ENCODE data around the gene OR5C1. TPM values are rescaled to one million over a fixed set of nuclear protein-coding genes. Genes with fewer than 3 reads are reported as not detected.

Gene OR5C1
- total and polyA plus RNA-seq, 12 donors: not detected

DNA sequence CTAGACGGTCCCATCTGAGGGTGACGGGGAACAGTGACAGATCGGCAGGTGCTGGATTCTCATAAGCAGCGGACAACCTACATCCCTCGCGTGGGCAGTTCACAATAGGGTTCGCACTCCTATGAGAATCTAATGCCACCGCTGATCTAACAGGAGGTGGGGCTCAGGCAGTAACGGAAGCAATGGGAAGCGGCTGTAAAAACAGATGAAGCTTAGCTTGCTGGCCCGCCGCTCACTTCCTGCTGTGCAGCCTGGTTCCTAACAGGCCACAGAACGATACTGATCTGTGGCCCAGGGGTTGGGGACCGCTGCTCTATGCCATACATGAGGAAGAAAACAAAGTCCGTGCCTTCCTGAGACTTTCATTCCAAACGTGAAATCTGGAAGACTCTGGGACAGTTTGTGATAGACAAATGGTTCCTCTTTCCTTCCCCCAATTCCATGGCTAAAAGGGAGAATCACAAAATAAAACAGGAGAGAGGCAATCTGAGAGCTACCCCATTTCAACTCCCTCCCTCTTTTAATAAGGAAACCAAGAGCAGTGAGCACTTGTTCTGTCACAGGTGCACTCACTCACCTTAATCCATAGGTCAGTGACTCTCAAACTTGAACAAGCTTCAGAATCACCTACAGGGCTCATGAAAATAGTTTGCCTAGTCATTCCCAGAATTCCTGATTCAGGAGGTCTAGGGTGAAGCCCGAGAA, 27.6 kb downstream of the OR5C1 start:
- Histone ChIP-seq H3K36me3 (peaks cover 0 to 52% (median 0%) of the 10 kb centered on the region in 9 donors), H3K4me1 (peaks cover 0 to 41% (median 25%) of the 10 kb centered on the region in 9 donors), H3K27ac (peak overlapping the region in 9 of 10 donors; percentile 2 to 73 (median 62)), H3K9me3 (no peaks in the 10 kb centered on the region), H3K27me3 (no peaks in the 10 kb centered on the region), H3K4me3 (peak overlapping the region in 3 of 10 donors; percentile 19 to 25 (median 23))
- 56 to 66% methylated on average over 17 of the region's 17 CpGs for WGBS, 2 donors
- intact Hi-C loops (cut with DNase I): loop anchor here in 4 of 10 donors (10.0 kb wide), 4 partner anchors 48 to 722 kb away; partner anchors contain the start of gene TTLL11 (in 3 of the 4)
- peak; percentile 53 to 89 (median 84) for ATAC-seq
- peak; percentile 41 to 66 for DNase-seq
- TF ChIP-seq, protein P1, sequence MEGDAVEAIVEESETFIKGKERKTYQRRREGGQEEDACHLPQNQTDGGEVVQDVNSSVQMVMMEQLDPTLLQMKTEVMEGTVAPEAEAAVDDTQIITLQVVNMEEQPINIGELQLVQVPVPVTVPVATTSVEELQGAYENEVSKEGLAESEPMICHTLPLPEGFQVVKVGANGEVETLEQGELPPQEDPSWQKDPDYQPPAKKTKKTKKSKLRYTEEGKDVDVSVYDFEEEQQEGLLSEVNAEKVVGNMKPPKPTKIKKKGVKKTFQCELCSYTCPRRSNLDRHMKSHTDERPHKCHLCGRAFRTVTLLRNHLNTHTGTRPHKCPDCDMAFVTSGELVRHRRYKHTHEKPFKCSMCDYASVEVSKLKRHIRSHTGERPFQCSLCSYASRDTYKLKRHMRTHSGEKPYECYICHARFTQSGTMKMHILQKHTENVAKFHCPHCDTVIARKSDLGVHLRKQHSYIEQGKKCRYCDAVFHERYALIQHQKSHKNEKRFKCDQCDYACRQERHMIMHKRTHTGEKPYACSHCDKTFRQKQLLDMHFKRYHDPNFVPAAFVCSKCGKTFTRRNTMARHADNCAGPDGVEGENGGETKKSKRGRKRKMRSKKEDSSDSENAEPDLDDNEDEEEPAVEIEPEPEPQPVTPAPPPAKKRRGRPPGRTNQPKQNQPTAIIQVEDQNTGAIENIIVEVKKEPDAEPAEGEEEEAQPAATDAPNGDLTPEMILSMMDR (IDR thresholded peaks at IDR 0.05): no peak

DNA sequence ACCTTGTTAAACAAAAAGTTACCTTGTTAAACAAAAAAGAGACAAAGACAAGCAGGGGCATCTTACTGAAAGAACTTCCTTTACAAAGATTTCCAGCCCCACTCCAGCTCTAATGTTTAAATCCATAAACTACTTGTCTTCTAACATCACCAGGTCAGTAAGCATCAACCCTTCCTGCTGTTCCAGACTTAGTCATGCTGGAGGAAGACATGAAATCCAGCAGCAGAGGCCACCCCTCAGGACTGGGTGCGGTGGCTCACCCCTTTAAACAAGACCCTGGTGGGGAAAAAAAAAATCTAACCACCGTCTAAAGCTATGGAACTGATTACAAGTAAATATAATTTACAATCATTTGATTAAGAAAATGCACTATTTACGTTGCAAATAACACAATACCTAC, 30.6 kb downstream of the OR5C1 start:
- intact Hi-C loops (cut with DNase I): loop anchor here in 4 of 10 donors (10.0 kb wide), 4 partner anchors 45 to 725 kb away; partner anchors contain the start of gene TTLL11 (in 3 of the 4)
- peak overlapping the region in 7 of 10 donors; percentile 19 to 72 (median 64) for H3K27ac ChIP-seq

DNA sequence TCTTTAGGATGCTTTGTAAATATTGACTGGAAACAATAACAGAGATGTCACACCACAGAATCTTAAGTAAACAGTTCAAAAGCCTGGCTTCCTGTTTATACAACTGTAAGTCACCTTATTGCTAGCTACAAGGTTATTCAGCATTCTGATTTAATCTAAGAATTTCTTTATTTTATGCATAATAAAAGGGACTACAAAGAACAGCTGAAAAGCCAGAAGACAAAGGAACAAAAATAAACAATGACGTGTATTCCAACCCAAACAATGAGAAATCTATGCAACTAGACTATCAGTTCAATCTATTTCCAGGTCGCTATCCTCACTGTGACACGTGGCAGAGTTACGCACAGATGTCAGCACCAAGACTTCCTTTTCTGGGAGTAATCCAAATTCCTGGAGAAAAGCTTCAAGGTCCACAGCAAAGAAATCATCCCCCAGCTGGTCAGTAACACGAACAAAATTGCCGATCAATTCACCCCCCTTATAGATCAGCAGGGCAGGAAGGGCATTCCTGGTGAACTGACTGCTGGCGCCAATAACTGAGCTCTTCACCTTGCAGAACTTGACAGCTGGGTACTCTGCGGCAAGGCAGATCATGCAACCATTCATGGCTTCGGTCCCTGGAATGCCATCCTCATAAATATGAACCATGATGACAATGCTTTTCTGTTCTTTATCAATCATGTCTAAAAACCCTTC, 31.2 kb downstream of the OR5C1 start:
- H3K36me3 ChIP-seq: peaks cover 0 to 87% (median 6%) of the 10 kb centered on the region in 9 donors
- 62 to 67% methylated on average over 9 of the region's 9 CpGs for WGBS, 2 donors
- no peaks in the 10 kb centered on the region for H3K9me3 ChIP-seq
- peak overlapping the region in 7 of 10 donors; percentile 19 to 72 (median 64) for H3K27ac ChIP-seq
- peak in 1 of 2 donors; percentile 36 for DNase-seq
- intact Hi-C loops (cut with DNase I): loop anchor here in 4 of 10 donors (10.0 kb wide), 4 partner anchors 45 to 725 kb away; partner anchors contain the start of gene TTLL11 (in 3 of the 4)
- H3K4me3 ChIP-seq: no peak overlapping the region
- H3K4me1 ChIP-seq: peaks cover 0 to 53% (median 34%) of the 10 kb centered on the region in 9 donors
- H3K27me3 ChIP-seq: no peaks in the 10 kb centered on the region
- peak; percentile 32 to 78 (median 64) for ATAC-seq
- TF ChIP-seq, protein P1 (IDR thresholded peaks at IDR 0.05): no peak

More for the DNA sequence above, 30.6 kb downstream of the OR5C1 start:
- Histone ChIP-seq H3K9me3 (no peaks in the 10 kb centered on the region), H3K4me3 (no peak overlapping the region), H3K4me1 (peaks cover 0 to 49% (median 34%) of the 10 kb centered on the region in 9 donors), H3K27me3 (no peaks in the 10 kb centered on the region), H3K36me3 (peaks cover 0 to 82% (median 6%) of the 10 kb centered on the region in 9 donors)
- TF ChIP-seq, protein P1 (IDR thresholded peaks at IDR 0.05): no peak
- ATAC-seq (peak in 3 of 8 donors; percentile 31 to 38 (median 37)), DNase-seq (no peak)
- 63 to 66% methylated on average over 3 of the region's 3 CpGs for WGBS, 2 donors

DNA sequence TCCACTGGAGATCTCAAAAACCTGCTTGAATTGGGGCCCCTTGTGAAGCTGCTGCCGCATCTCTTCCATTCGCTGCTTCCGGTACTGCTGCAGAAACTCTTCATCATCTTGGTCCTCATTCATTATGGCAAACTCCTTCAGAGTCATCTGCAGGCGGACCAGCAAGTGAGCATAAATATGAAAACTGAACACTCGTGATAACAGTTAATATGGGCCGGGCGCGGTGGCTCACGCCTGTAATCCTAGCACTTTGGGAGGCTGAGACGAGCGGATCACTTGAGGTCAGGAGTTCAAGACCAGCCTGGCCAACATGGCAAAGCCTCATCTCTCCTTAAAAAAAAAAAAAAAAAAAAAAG, 31.7 kb downstream of the OR5C1 start:
- WGBS, 2 donors: 94 to 96% methylated on average over 11 of the region's 11 CpGs
- H3K36me3 ChIP-seq: peaks cover 0 to 92% (median 8%) of the 10 kb centered on the region in 9 donors
- peaks cover 0 to 52% (median 34%) of the 10 kb centered on the region in 9 donors for H3K4me1 ChIP-seq
- no peaks in the 10 kb centered on the region for H3K9me3 ChIP-seq
- TF ChIP-seq, protein P1 (IDR thresholded peaks at IDR 0.05): no peak
- ATAC-seq: no peak
- intact Hi-C loops (cut with DNase I): no loop called here
- no peak for DNase-seq
- no peaks in the 10 kb centered on the region for H3K27me3 ChIP-seq
- H3K4me3 ChIP-seq: no peak overlapping the region
- H3K27ac ChIP-seq: peak overlapping the region in 5 of 10 donors; percentile 47 to 72 (median 53)
